ENCODE measurements around the gene KCNIP4. TPM values are rescaled to one million over a fixed set of nuclear protein-coding genes. Genes with fewer than 3 reads are reported as not detected.

KCNIP4 gene
- total RNA-seq, 1 donor from 2014 or later = not detected

DNA sequence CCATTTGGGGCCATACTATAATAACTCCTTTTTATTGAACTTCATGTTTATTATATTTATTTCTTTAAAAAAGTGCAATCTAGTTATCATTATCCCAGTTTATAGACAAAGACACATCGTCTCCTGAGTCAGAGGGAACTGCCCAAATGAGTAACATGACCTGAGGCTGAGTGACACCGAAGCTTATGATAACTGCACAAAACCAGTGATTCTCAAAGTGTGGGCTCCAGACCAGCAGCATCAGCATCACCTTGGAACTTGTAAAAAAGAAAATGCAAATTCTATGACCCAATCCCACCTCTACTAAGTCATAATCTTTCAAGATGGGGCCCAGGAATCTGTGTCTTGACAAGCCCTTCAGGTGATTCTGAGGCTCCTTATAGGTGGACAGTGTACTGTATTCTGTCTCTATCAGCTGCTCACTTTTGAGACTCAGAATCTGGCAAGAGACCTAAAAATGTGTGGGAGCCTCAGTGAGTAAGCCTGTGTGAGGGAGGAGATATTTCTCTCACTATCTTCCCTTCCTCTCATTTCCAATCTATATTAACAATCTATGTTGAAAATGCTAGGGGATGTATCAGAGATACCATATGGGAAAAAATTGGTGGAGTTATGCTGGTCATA lies 1101.3 kb downstream of the KCNIP4 start:
- intact Hi-C loops (cut with micrococcal nuclease) = no loop called here
- no peak overlapping the region for H3K4me3 ChIP-seq
- H3K27ac ChIP-seq (replicated peaks) = no peak overlapping the region
- H3K36me3 ChIP-seq = no peaks in the 10 kb centered on the region
- TF ChIP-seq, protein P1, sequence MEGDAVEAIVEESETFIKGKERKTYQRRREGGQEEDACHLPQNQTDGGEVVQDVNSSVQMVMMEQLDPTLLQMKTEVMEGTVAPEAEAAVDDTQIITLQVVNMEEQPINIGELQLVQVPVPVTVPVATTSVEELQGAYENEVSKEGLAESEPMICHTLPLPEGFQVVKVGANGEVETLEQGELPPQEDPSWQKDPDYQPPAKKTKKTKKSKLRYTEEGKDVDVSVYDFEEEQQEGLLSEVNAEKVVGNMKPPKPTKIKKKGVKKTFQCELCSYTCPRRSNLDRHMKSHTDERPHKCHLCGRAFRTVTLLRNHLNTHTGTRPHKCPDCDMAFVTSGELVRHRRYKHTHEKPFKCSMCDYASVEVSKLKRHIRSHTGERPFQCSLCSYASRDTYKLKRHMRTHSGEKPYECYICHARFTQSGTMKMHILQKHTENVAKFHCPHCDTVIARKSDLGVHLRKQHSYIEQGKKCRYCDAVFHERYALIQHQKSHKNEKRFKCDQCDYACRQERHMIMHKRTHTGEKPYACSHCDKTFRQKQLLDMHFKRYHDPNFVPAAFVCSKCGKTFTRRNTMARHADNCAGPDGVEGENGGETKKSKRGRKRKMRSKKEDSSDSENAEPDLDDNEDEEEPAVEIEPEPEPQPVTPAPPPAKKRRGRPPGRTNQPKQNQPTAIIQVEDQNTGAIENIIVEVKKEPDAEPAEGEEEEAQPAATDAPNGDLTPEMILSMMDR (IDR thresholded peaks at IDR 0.05; ENCODE audit: borderline replicate concordance) = no peak
- H3K9me3 ChIP-seq (replicated peaks) = peaks cover 13% of the 10 kb centered on the region
- H3K27me3 ChIP-seq (ENCODE audit: low read depth) = no peaks in the 10 kb centered on the region
- DNase-seq = no peak
- no peaks in the 10 kb centered on the region for H3K4me1 ChIP-seq

DNA sequence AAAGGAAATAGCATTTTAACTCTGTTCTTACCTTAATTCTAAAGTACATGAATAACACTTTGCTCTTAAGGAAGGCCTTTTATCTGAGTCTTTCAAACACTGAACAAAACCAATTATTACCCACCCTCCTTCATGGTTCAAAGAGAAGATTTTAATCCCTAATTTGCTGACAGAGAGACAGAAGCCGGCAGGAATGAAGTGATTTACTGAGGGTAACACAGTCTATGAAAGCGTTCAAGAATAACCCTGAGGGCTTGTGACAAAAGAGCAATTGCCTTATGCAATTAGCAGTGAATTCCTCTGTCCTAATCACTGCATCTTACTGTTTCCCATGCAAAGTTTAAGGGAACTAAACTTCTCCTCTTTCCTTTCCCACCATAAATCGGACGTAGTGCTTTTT lies 1104.3 kb downstream of the KCNIP4 start:
- no peaks in the 10 kb centered on the region for H3K4me1 ChIP-seq
- TF ChIP-seq, protein P1 (IDR thresholded peaks at IDR 0.05; ENCODE audit: borderline replicate concordance) = no peak
- no peaks in the 10 kb centered on the region for H3K9me3 ChIP-seq (replicated peaks)
- DNase-seq = no peak
- no peak overlapping the region for H3K27ac ChIP-seq (replicated peaks)
- no peaks in the 10 kb centered on the region for H3K36me3 ChIP-seq
- intact Hi-C loops (cut with micrococcal nuclease) = no loop called here
- H3K27me3 ChIP-seq (ENCODE audit: low read depth) = no peaks in the 10 kb centered on the region
- no peak overlapping the region for H3K4me3 ChIP-seq

DNA sequence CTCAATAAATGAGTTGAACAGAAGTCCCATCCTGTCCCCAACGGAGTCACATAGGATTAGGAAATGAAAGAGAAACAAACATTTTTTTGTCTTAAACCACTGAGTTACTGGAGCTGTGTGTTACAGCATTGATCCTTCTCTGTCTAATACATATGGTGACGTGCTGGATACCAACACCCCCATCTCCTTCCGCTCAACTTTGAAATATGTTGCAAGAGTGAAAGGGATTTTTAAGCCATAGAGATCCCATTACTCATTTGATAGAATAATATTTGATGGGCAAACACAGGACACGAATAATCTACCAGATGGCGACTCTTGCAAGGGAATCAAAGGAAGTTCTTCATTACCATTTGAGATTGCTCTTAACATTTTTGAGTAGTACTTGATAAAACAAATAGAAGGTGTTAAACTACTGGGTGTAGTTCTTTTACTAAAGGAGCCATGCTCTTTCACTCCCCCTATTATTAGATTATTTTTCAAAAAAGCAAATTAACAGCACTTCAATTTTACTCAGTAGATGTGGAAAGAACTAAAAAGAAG lies 1107.9 kb downstream of the KCNIP4 start:
- Histone ChIP-seq H3K27me3 (ENCODE audit: low read depth) (no peaks in the 10 kb centered on the region), H3K9me3 (replicated peaks) (no peaks in the 10 kb centered on the region), H3K4me1 (no peaks in the 10 kb centered on the region), H3K4me3 (no peak overlapping the region), H3K36me3 (no peaks in the 10 kb centered on the region), H3K27ac (replicated peaks) (no peak overlapping the region)
- intact Hi-C loops (cut with micrococcal nuclease) = no loop called here
- DNase-seq = no peak
- TF ChIP-seq, protein P1 (IDR thresholded peaks at IDR 0.05; ENCODE audit: borderline replicate concordance) = no peak

DNA sequence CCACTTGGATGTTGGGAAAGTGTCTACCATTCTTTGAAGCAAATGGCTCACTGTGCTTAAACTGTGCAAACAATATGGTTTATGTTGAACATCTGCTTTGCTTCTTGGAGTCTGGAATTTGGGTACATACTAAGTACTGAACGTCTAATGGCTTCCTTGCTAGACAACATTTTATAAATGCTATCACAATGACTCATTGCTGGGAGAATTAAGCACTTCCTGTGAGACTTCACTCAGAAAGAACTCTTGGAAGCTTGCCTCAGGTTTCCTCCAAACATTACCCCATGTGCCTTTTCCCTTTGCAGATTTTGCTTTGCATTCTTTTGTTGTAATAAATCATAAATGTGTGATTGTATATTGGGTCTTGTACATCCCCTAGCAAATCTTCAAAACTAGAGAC lies 1108.6 kb downstream of the KCNIP4 start:
- Histone ChIP-seq H3K36me3 (no peaks in the 10 kb centered on the region), H3K4me1 (no peaks in the 10 kb centered on the region), H3K27ac (replicated peaks) (no peak overlapping the region), H3K4me3 (no peak overlapping the region), H3K9me3 (replicated peaks) (peaks cover under 1% of the 10 kb centered on the region), H3K27me3 (ENCODE audit: low read depth) (no peaks in the 10 kb centered on the region)
- intact Hi-C loops (cut with micrococcal nuclease) = no loop called here
- TF ChIP-seq, protein P1 (IDR thresholded peaks at IDR 0.05; ENCODE audit: borderline replicate concordance) = no peak
- no peak for DNase-seq

DNA sequence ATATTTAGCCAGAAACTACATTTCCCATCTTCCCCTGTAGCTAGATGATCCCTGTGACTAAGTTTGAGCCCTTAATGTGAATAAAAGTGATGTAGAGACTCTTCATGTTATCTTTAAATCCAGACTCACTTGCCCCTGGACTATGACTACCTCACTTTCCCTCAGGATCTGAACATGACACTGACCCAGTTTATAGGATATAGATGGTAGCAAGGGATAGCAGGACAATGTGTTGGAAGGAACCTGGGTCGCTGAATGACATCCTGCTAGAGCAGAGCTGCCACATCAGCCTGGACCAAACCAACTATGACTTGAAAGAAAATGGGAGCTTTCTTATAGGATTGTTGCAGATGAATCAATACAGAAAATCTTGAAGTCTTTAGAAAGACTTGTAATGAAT lies 1110.1 kb downstream of the KCNIP4 start:
- TF ChIP-seq, protein P1 (IDR thresholded peaks at IDR 0.05; ENCODE audit: borderline replicate concordance) = no peak
- intact Hi-C loops (cut with micrococcal nuclease) = no loop called here
- Histone ChIP-seq H3K9me3 (replicated peaks) (peaks cover 7% of the 10 kb centered on the region), H3K4me3 (no peak overlapping the region), H3K27me3 (ENCODE audit: low read depth) (no peaks in the 10 kb centered on the region), H3K36me3 (no peaks in the 10 kb centered on the region), H3K4me1 (no peaks in the 10 kb centered on the region), H3K27ac (replicated peaks) (no peak overlapping the region)
- no peak for DNase-seq

All from left ventricle myocardium inferior (tissue), 1 donor.